ENCODE results near the gene KLHDC3. TPM values are rescaled to one million over a fixed set of nuclear protein-coding genes. Genes with fewer than 3 reads are reported as not detected.
A peak's percentile ranks its signal among the peaks of the same experiment; 100 is the strongest.

The KLHDC3 gene
- total RNA-seq, 6 experiments from 2014 or later, result 41.6 to 51.2 (median 45.9) TPM

- Mint-ChIP-seq H3K4me3 (no peak overlapping the region), H3K4me1 (ENCODE audit: low read depth) (peaks cover 10% of the 10 kb centered on the region), H3K36me3 (ENCODE audit: low read depth) (peaks cover 19% of the 10 kb centered on the region; the same call in 1 of the 2 replicates), H3K27me3 (ENCODE audit: insufficient read depth) (no peaks in the 10 kb centered on the region; the same call in 1 of the 2 replicates), H3K9me3 (no peaks in the 10 kb centered on the region), H3K27ac (no peak overlapping the region)
- DNase-seq, result no peak
- TF ChIP-seq, protein P1, sequence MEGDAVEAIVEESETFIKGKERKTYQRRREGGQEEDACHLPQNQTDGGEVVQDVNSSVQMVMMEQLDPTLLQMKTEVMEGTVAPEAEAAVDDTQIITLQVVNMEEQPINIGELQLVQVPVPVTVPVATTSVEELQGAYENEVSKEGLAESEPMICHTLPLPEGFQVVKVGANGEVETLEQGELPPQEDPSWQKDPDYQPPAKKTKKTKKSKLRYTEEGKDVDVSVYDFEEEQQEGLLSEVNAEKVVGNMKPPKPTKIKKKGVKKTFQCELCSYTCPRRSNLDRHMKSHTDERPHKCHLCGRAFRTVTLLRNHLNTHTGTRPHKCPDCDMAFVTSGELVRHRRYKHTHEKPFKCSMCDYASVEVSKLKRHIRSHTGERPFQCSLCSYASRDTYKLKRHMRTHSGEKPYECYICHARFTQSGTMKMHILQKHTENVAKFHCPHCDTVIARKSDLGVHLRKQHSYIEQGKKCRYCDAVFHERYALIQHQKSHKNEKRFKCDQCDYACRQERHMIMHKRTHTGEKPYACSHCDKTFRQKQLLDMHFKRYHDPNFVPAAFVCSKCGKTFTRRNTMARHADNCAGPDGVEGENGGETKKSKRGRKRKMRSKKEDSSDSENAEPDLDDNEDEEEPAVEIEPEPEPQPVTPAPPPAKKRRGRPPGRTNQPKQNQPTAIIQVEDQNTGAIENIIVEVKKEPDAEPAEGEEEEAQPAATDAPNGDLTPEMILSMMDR (IDR thresholded peaks at IDR 0.05), result no peak
Measured at GRCh38 chr6:43007126-43007525, 6.9 kb upstream of the KLHDC3 start.

DNA sequence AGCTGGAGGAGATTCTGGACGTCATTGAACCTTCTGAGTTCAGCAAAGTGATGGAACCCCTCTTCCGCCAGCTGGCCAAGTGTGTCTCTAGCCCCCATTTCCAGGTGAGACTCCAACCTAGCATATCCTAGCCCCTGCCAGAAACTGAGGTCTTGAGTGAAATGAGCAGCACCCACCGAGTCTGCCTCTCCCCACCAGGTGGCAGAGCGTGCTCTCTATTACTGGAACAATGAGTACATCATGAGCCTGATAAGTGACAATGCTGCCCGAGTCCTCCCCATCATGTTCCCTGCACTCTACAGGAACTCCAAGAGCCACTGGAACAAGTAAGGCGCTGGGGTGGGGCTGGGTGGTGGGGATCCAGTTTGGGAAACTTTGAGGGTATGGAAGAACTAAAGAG is 4.9 kb upstream of the KLHDC3 start:
- Mint-ChIP-seq H3K4me3 (no peak overlapping the region), H3K27me3 (ENCODE audit: insufficient read depth) (no peaks in the 10 kb centered on the region; the same call in none of the 2 replicates), H3K36me3 (ENCODE audit: low read depth) (peaks cover 26% of the 10 kb centered on the region; the same call in 1 of the 2 replicates), H3K27ac (no peak overlapping the region), H3K9me3 (no peaks in the 10 kb centered on the region), H3K4me1 (ENCODE audit: low read depth) (peaks cover 24% of the 10 kb centered on the region)
- TF ChIP-seq, protein P1 (IDR thresholded peaks at IDR 0.05), result peak; percentile 70
- DNase-seq, result peak; percentile 31

DNA sequence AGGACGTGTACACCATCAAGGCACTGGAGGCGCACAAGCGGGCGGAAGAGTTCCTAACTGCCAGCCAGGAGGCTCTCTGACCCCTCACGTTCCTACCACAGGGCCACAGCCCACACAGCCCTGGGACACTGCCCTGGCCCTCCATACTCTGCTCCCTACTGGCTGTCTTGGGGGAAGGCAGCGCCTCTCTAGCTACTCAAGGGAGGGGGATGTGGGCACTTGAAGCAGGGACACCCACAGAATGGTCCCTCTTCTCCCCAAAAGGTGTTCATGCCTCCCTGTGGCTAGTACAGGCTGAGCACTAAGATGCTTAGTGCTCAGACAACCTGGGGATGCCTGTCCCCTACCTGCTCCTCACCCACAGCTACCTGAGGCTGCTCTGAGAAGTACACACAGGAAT is 2.8 kb upstream of the KLHDC3 start:
- H3K27ac Mint-ChIP-seq, result no peak overlapping the region
- no peak for DNase-seq
- H3K4me3 Mint-ChIP-seq, result no peak overlapping the region
- H3K27me3 Mint-ChIP-seq (ENCODE audit: insufficient read depth), result no peaks in the 10 kb centered on the region; the same call in none of the 2 replicates
- H3K4me1 Mint-ChIP-seq (ENCODE audit: low read depth), result peaks cover 39% of the 10 kb centered on the region
- no peaks in the 10 kb centered on the region for H3K9me3 Mint-ChIP-seq
- peaks cover 35% of the 10 kb centered on the region for H3K36me3 Mint-ChIP-seq (ENCODE audit: low read depth)
- TF ChIP-seq, protein P1 (IDR thresholded peaks at IDR 0.05), result peak; percentile 34

DNA sequence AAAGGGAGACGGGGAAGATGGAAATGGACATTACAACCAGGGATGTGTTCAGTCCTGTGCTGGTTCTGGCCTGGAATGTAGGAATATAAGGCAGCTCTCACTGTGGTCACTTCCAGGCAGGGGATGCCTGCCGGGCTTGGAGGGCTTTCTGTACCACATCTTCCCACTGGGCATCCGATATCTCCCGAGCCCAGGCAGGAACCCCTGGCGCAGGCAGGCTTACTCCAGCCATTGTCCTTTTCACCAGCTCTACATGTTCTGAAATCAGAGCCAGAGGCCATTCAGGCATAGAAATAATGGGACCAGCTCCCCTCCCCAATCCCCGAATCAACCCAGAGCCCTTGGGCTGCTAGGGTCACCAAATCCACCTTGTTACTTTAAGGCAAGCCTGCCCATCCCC is 1.7 kb upstream of the KLHDC3 start:
- Mint-ChIP-seq H3K4me3 (peak overlapping the region; percentile 95), H3K27ac (peak overlapping the region; percentile 92; the same call in 1 of the 2 replicates), H3K36me3 (ENCODE audit: low read depth) (peaks cover 39% of the 10 kb centered on the region), H3K9me3 (no peaks in the 10 kb centered on the region), H3K4me1 (ENCODE audit: low read depth) (peaks cover 48% of the 10 kb centered on the region), H3K27me3 (ENCODE audit: insufficient read depth) (no peaks in the 10 kb centered on the region; the same call in none of the 2 replicates)
- TF ChIP-seq, protein P1 (IDR thresholded peaks at IDR 0.05), result no peak
- DNase-seq, result no peak

GRCh38 chr6:43013097-43013842 is 779 bp upstream of the KLHDC3 start:
- Mint-ChIP-seq H3K4me3 (peak overlapping the region; percentile 95), H3K36me3 (ENCODE audit: low read depth) (peaks cover 46% of the 10 kb centered on the region), H3K27ac (peak overlapping the region; percentile 92), H3K9me3 (no peaks in the 10 kb centered on the region), H3K27me3 (ENCODE audit: insufficient read depth) (no peaks in the 10 kb centered on the region; the same call in none of the 2 replicates), H3K4me1 (ENCODE audit: low read depth) (peaks cover 48% of the 10 kb centered on the region)
- peak; percentile 55 for DNase-seq
- TF ChIP-seq, protein P1 (IDR thresholded peaks at IDR 0.05), result no peak
